Measurements from ENCODE around the gene ARHGEF4. TPM values are rescaled to one million over a fixed set of nuclear protein-coding genes. Genes with fewer than 3 reads are reported as not detected.

Gene ARHGEF4
- total RNA-seq, 1 donor from 2014 or later: 2.6 TPM

- H3K36me3 Mint-ChIP-seq (ENCODE audit: unreplicated experiment): no peaks in the 10 kb centered on the region
- no peak for DNase-seq (ENCODE audit: extremely low spot score, unreplicated experiment)
- TF ChIP-seq CTCF (IDR thresholded peaks at IDR 0.05): no peak
- no peaks in the 10 kb centered on the region for H3K9me3 Mint-ChIP-seq (ENCODE audit: unreplicated experiment)
- H3K27ac Mint-ChIP-seq (ENCODE audit: unreplicated experiment): no peak overlapping the region
- peaks cover 5% of the 10 kb centered on the region for H3K4me1 Mint-ChIP-seq (ENCODE audit: unreplicated experiment)
- no peak overlapping the region for H3K4me3 Mint-ChIP-seq (ENCODE audit: unreplicated experiment)
- H3K27me3 Mint-ChIP-seq (ENCODE audit: unreplicated experiment): peaks cover 5% of the 10 kb centered on the region
Measured at GRCh38 chr2:130820279-130820861, 16.3 kb upstream of the ARHGEF4 start.

- no peak overlapping the region for H3K27ac Mint-ChIP-seq (ENCODE audit: unreplicated experiment)
- peaks cover 5% of the 10 kb centered on the region for H3K27me3 Mint-ChIP-seq (ENCODE audit: unreplicated experiment)
- no peaks in the 10 kb centered on the region for H3K9me3 Mint-ChIP-seq (ENCODE audit: unreplicated experiment)
- DNase-seq (ENCODE audit: extremely low spot score, unreplicated experiment): no peak
- peaks cover 5% of the 10 kb centered on the region for H3K4me1 Mint-ChIP-seq (ENCODE audit: unreplicated experiment)
- no peak overlapping the region for H3K4me3 Mint-ChIP-seq (ENCODE audit: unreplicated experiment)
- no peak for TF ChIP-seq CTCF (IDR thresholded peaks at IDR 0.05)
- H3K36me3 Mint-ChIP-seq (ENCODE audit: unreplicated experiment): no peaks in the 10 kb centered on the region
Measured at GRCh38 chr2:130821867-130822266, 14.8 kb upstream of the ARHGEF4 start.

GRCh38 chr2:130822766-130823165 lies 13.9 kb upstream of the ARHGEF4 start:
- DNase-seq (ENCODE audit: extremely low spot score, unreplicated experiment): no peak
- TF ChIP-seq CTCF (IDR thresholded peaks at IDR 0.05): no peak
- H3K9me3 Mint-ChIP-seq (ENCODE audit: unreplicated experiment): no peaks in the 10 kb centered on the region
- no peaks in the 10 kb centered on the region for H3K36me3 Mint-ChIP-seq (ENCODE audit: unreplicated experiment)
- H3K4me1 Mint-ChIP-seq (ENCODE audit: unreplicated experiment): peaks cover 5% of the 10 kb centered on the region
- H3K27ac Mint-ChIP-seq (ENCODE audit: unreplicated experiment): no peak overlapping the region
- no peak overlapping the region for H3K4me3 Mint-ChIP-seq (ENCODE audit: unreplicated experiment)
- peaks cover 5% of the 10 kb centered on the region for H3K27me3 Mint-ChIP-seq (ENCODE audit: unreplicated experiment)

- Mint-ChIP-seq H3K27me3 (ENCODE audit: unreplicated experiment) (peaks cover 5% of the 10 kb centered on the region), H3K4me1 (ENCODE audit: unreplicated experiment) (peaks cover 5% of the 10 kb centered on the region), H3K36me3 (ENCODE audit: unreplicated experiment) (no peaks in the 10 kb centered on the region), H3K9me3 (ENCODE audit: unreplicated experiment) (no peaks in the 10 kb centered on the region), H3K4me3 (ENCODE audit: unreplicated experiment) (no peak overlapping the region), H3K27ac (ENCODE audit: unreplicated experiment) (no peak overlapping the region)
- DNase-seq (ENCODE audit: extremely low spot score, unreplicated experiment): no peak
- TF ChIP-seq CTCF (IDR thresholded peaks at IDR 0.05): no peak
Measured at GRCh38 chr2:130823171-130823885, 13.4 kb upstream of the ARHGEF4 start.

GRCh38 chr2:130823886-130824491 lies 12.7 kb upstream of the ARHGEF4 start:
- H3K9me3 Mint-ChIP-seq (ENCODE audit: unreplicated experiment): no peaks in the 10 kb centered on the region
- TF ChIP-seq CTCF (IDR thresholded peaks at IDR 0.05): no peak
- H3K27ac Mint-ChIP-seq (ENCODE audit: unreplicated experiment): no peak overlapping the region
- no peaks in the 10 kb centered on the region for H3K36me3 Mint-ChIP-seq (ENCODE audit: unreplicated experiment)
- H3K27me3 Mint-ChIP-seq (ENCODE audit: unreplicated experiment): peaks cover 5% of the 10 kb centered on the region
- peaks cover 5% of the 10 kb centered on the region for H3K4me1 Mint-ChIP-seq (ENCODE audit: unreplicated experiment)
- DNase-seq (ENCODE audit: extremely low spot score, unreplicated experiment): no peak
- no peak overlapping the region for H3K4me3 Mint-ChIP-seq (ENCODE audit: unreplicated experiment)

All from osteocyte (in vitro differentiated cells).